HepG2 (cell line): ENCODE measurements around the gene MTRF1. TPM values are rescaled to one million over a fixed set of nuclear protein-coding genes. Genes with fewer than 3 reads are reported as not detected.

Source experiments
- ARNT ChIP-seq: fragments of 450-650 bp; IDR thresholded peaks from 2 replicates; pipeline ENCODE4 v1.6.1; 2017
- BRCA1 ChIP-seq: sonication (generic); formaldehyde crosslinking; IDR thresholded peaks from 2 replicates; pipeline ENCODE4 v1.4.0; 2020; ENCODE audit warnings: missing genetic modification reagents
- GLI4 ChIP-seq: sonication (generic); formaldehyde crosslinking; IDR thresholded peaks from 2 replicates; pipeline ENCODE4 v1.5.1; 2020; ENCODE audit warnings: missing genetic modification reagents, mild to moderate bottlenecking, moderate library complexity, borderline replicate concordance
- HDAC1 ChIP-seq: sonication (generic); formaldehyde crosslinking; IDR thresholded peaks from 2 replicates; pipeline ENCODE4 v1.5.1; 2020; ENCODE audit warnings: mild to moderate bottlenecking, missing genetic modification reagents
- HINFP ChIP-seq: sonication (generic); formaldehyde crosslinking; IDR thresholded peaks from 2 replicates; pipeline ENCODE4 v1.4.0; 2020; ENCODE audit warnings: low read depth, mild to moderate bottlenecking, missing genetic modification reagents
- ISL2 ChIP-seq: sonication (generic); formaldehyde crosslinking; IDR thresholded peaks from 2 replicates; pipeline ENCODE4 v1.5.0; 2020; ENCODE audit warnings: missing genetic modification reagents
- KDM3A ChIP-seq: IDR thresholded peaks from 2 replicates; pipeline ENCODE4 v1.6.1; 2018; ENCODE audit warnings: low read depth, missing compliant biosample characterization
- KLF6 ChIP-seq: IDR thresholded peaks from 2 replicates; pipeline ENCODE4 v1.8.0; 2016; ENCODE audit warnings: missing biosample characterization, missing genetic modification reagents
- NFIC ChIP-seq: IDR thresholded peaks from 2 replicates; pipeline ENCODE4 v1.6.1; 2012; ENCODE audit warnings: mild to moderate bottlenecking, low read length, inconsistent platforms
- SIX1 ChIP-seq: sonication (generic); formaldehyde crosslinking; IDR thresholded peaks from 2 replicates; pipeline ENCODE4 v1.4.0; 2020; ENCODE audit warnings: missing genetic modification reagents, borderline replicate concordance
- SNRNP70 ChIP-seq: fragments of 200-400 bp; formaldehyde crosslinking; IDR thresholded peaks from 2 replicates; pipeline ENCODE4 v1.6.1; 2017; ENCODE audit warnings: mild to moderate bottlenecking, low read depth, low read length, moderate library complexity
- SPEN ChIP-seq: sonication (generic); formaldehyde crosslinking; IDR thresholded peaks from 2 replicates; pipeline ENCODE4 v1.5.1; 2020; ENCODE audit warnings: low read depth, mild to moderate bottlenecking, missing genetic modification reagents
- STAT6 ChIP-seq: sonication (generic); formaldehyde crosslinking; IDR thresholded peaks from 2 replicates; pipeline ENCODE4 v1.4.0; 2020; ENCODE audit warnings: missing genetic modification reagents, mild to moderate bottlenecking, borderline replicate concordance
- TBX2 ChIP-seq: sonication (generic); formaldehyde crosslinking; IDR thresholded peaks from 2 replicates; pipeline ENCODE4 v1.5.0; 2020; ENCODE audit warnings: missing genetic modification reagents, mild to moderate bottlenecking, borderline replicate concordance
- ZFY ChIP-seq: sonication (generic); formaldehyde crosslinking; IDR thresholded peaks from 2 replicates; pipeline ENCODE4 v1.4.0; 2020; ENCODE audit warnings: missing genetic modification reagents
- ZGPAT ChIP-seq: IDR thresholded peaks from 2 replicates; pipeline ENCODE4 v1.6.1; 2016; ENCODE audit warnings: mild to moderate bottlenecking
- ZNF724P ChIP-seq: sonication (generic); formaldehyde crosslinking; IDR thresholded peaks from 2 replicates; pipeline ENCODE4 v1.8.0; 2022; ENCODE audit warnings: missing genetic modification reagents, borderline replicate concordance
- ZZZ3 ChIP-seq: sonication (generic); formaldehyde crosslinking; IDR thresholded peaks from 2 replicates; pipeline ENCODE4 v1.4.0; 2020; ENCODE audit warnings: missing genetic modification reagents, mild to moderate bottlenecking, borderline replicate concordance
- polyA plus RNA-seq, 8 experiments: library from polyadenylated mRNA; depleted of rRNA in 3 of 8; stranded (reverse) in 7 of 8; unstranded in 1 of 8; fragments of >200 nt; fragmentation: Illumina TruSeq in 4 of 8; extraction: Trizol in 4 of 8; gene quantifications; 2 replicates each; pipeline versions ENCODE4 v1.2.1 to v1.2.3, GENCODE V29; 2011 to 2016; ENCODE audit warnings: low read depth in 4 of 8, missing spikeins in 1 of 8, mixed read lengths in 1 of 8; ENCODE audit not compliant: insufficient read depth in 1 of 8
- total RNA-seq, 5 experiments: library from RNA; depleted of rRNA; stranded (reverse); fragments of >200 nt; fragmentation: Illumina TruSeq; extraction: Trizol; gene quantifications; 2 replicates each; pipeline ENCODE4 v1.2.3, GENCODE V29; 2016; ENCODE audit warnings: low read depth in 1 of 5
- TF ChIP-seq, protein P1 (sequence below): sonication (generic); formaldehyde crosslinking; IDR thresholded peaks from 2 replicates; pipeline ENCODE4 v1.4.0; 2020; ENCODE audit warnings: mild to moderate bottlenecking, missing genetic modification reagents, borderline replicate concordance

Gene MTRF1
- total and polyA plus RNA-seq, 2 of the 13 experiments (the other 11 are each of a cell fraction or from before 2014, with no cell fraction given): 21.6 to 27.2 TPM

GRCh38 chr13:41311406-41312175 is 48.2 kb upstream of the MTRF1 start (continued):
- TF ChIP-seq, protein P1, sequence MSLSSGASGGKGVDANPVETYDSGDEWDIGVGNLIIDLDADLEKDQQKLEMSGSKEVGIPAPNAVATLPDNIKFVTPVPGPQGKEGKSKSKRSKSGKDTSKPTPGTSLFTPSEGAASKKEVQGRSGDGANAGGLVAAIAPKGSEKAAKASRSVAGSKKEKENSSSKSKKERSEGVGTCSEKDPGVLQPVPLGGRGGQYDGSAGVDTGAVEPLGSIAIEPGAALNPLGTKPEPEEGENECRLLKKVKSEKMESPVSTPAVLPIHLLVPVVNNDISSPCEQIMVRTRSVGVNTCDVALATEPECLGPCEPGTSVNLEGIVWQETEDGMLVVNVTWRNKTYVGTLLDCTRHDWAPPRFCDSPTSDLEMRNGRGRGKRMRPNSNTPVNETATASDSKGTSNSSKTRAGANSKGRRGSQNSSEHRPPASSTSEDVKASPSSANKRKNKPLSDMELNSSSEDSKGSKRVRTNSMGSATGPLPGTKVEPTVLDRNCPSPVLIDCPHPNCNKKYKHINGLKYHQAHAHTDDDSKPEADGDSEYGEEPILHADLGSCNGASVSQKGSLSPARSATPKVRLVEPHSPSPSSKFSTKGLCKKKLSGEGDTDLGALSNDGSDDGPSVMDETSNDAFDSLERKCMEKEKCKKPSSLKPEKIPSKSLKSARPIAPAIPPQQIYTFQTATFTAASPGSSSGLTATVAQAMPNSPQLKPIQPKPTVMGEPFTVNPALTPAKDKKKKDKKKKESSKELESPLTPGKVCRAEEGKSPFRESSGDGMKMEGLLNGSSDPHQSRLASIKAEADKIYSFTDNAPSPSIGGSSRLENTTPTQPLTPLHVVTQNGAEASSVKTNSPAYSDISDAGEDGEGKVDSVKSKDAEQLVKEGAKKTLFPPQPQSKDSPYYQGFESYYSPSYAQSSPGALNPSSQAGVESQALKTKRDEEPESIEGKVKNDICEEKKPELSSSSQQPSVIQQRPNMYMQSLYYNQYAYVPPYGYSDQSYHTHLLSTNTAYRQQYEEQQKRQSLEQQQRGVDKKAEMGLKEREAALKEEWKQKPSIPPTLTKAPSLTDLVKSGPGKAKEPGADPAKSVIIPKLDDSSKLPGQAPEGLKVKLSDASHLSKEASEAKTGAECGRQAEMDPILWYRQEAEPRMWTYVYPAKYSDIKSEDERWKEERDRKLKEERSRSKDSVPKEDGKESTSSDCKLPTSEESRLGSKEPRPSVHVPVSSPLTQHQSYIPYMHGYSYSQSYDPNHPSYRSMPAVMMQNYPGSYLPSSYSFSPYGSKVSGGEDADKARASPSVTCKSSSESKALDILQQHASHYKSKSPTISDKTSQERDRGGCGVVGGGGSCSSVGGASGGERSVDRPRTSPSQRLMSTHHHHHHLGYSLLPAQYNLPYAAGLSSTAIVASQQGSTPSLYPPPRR (CRISPR knock-in tag): 0 out of 2 replicates have a peak, but pooled peaks have one; percentile 23
- TF ChIP-seq HDAC1 (CRISPR knock-in tag): 0 out of 2 replicates have a peak, but pooled peaks have one; percentile 10
- TF ChIP-seq SPEN: peak; percentile 67; the same call in 1 of the 2 replicates
- TF ChIP-seq STAT6 (CRISPR knock-in tag): 0 out of 2 replicates have a peak, but pooled peaks have one; percentile 32
- 0 out of 2 replicates have a peak, but pooled peaks have one; percentile 1 for TF ChIP-seq ISL2
- TF ChIP-seq SNRNP70: no peak
- TF ChIP-seq ZZZ3 (CRISPR knock-in tag): no peak
- peak; percentile 50; the same call in 1 of the 2 replicates for TF ChIP-seq ZNF724P (CRISPR knock-in tag)
- TF ChIP-seq KDM3A (CRISPR knock-in tag): 0 out of 2 replicates have a peak, but pooled peaks have one; percentile 20
- TF ChIP-seq SIX1 (CRISPR knock-in tag): no peak
- TF ChIP-seq GLI4 (CRISPR knock-in tag): 0 out of 2 replicates have a peak, but pooled peaks have one; percentile 3
- peak; percentile 74 for TF ChIP-seq ZFY (CRISPR knock-in tag)
- peak; percentile 62; the same call in 1 of the 2 replicates for TF ChIP-seq ZGPAT (CRISPR knock-in tag)
- TF ChIP-seq HINFP (CRISPR knock-in tag): no peak
- no peak for TF ChIP-seq BRCA1
- TF ChIP-seq NFIC: no peak
- no peak for TF ChIP-seq KLF6 (CRISPR knock-in tag)
- TF ChIP-seq TBX2: peak; percentile 82
- no peak for TF ChIP-seq ARNT
